Calu3 (cell line): ENCODE measurements around the gene FUCA2. TPM values are rescaled to one million over a fixed set of nuclear protein-coding genes. Genes with fewer than 3 reads are reported as not detected.

Experiments
- BruUV-seq: library from RNA; stranded (reverse); fragments of 400-500 nt; replicated peaks from 2 replicates; lab custom pipeline; 2021; lab: Mats Ljungman, UMichigan
- CTCF ChIA-PET: fragments of 300-600 bp; sonication (Branson Sonifier 250); formaldehyde crosslinking; loops from one replicate; lab custom pipeline; 2022; ENCODE audit warnings: antibody characterized with exemption; lab: Charles Lee
- DNase-seq: peaks from one replicate; pipeline ENCODE4 v3.0.0; 2022
- H3K27ac Mint-ChIP-seq: one replicate; pipeline ENCODE4 v1.8.0; 2022; ENCODE audit warnings: mixed read lengths; ENCODE audit not compliant: unreplicated experiment
- H3K27me3 Mint-ChIP-seq: one replicate; pipeline ENCODE4 v1.8.0; 2022; ENCODE audit warnings: mixed read lengths; ENCODE audit not compliant: unreplicated experiment
- H3K36me3 Mint-ChIP-seq: one replicate; pipeline ENCODE4 v1.8.0; 2022; ENCODE audit warnings: mild to moderate bottlenecking, moderate library complexity, mixed read lengths; ENCODE audit not compliant: insufficient read depth, unreplicated experiment
- H3K4me1 Mint-ChIP-seq: one replicate; pipeline ENCODE4 v1.8.0; 2022; ENCODE audit warnings: mild to moderate bottlenecking, low read depth, mixed read lengths; ENCODE audit not compliant: unreplicated experiment
- H3K4me3 Mint-ChIP-seq: one replicate; pipeline ENCODE4 v1.8.0; 2022; ENCODE audit warnings: mild to moderate bottlenecking, low read depth, moderate library complexity, mixed read lengths; ENCODE audit not compliant: unreplicated experiment
- H3K9me3 Mint-ChIP-seq: one replicate; pipeline ENCODE4 v1.8.0; 2022; ENCODE audit warnings: low read depth, mixed read lengths; ENCODE audit not compliant: unreplicated experiment
- CTCF ChIP-seq: fragments of 200-600 bp; IDR thresholded peaks from one replicate; pipeline ENCODE4 v1.8.0; 2022; ENCODE audit warnings: antibody characterized with exemption; ENCODE audit not compliant: unreplicated experiment
- intact Hi-C: fragments of 100-400 bp; cut with micrococcal nuclease; formaldehyde crosslinking; loops from one replicate; pipeline ENCODE4 v1.10.0; 2022; ENCODE audit not compliant: unreplicated experiment
- total RNA-seq: library from RNA; stranded (reverse); gene quantifications from 2 replicates; pipeline ENCODE4 v1.2.3, GENCODE V29; 2022

Gene FUCA2
- total RNA-seq, 1 experiment from 2014 or later: 45.5 TPM

DNA sequence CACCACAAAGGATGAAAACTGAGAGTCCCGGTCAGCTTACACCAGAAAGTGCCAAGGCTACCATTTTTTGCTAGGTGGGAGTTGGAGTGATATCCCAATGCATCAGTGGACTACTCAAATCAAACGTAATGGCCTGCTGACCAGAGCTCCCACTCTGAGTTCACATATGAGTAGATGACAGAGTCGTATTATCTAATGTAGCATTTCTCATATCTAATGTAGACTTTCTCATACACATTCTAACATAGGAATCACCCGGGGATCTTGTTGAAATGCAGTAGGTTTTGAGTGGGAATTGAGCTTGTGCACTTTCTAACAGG, 38.4 kb upstream of the FUCA2 start:
- Mint-ChIP-seq H3K36me3 (no peaks in the 10 kb centered on the region), H3K27ac (no peak overlapping the region), H3K4me1 (peaks cover 37% of the 10 kb centered on the region), H3K27me3 (no peaks in the 10 kb centered on the region), H3K9me3 (no peaks in the 10 kb centered on the region), H3K4me3 (no peak overlapping the region)
- no peak for DNase-seq
- TF ChIP-seq CTCF: no peak
- no TSS peak for BruUV-seq
- CTCF ChIA-PET: interaction anchor here (0.6 kb wide), 1 partner anchor 772 kb away, joined by 6 read pairs; no protein-coding TSS in a partner anchor
- intact Hi-C loops: no loop called here

DNA sequence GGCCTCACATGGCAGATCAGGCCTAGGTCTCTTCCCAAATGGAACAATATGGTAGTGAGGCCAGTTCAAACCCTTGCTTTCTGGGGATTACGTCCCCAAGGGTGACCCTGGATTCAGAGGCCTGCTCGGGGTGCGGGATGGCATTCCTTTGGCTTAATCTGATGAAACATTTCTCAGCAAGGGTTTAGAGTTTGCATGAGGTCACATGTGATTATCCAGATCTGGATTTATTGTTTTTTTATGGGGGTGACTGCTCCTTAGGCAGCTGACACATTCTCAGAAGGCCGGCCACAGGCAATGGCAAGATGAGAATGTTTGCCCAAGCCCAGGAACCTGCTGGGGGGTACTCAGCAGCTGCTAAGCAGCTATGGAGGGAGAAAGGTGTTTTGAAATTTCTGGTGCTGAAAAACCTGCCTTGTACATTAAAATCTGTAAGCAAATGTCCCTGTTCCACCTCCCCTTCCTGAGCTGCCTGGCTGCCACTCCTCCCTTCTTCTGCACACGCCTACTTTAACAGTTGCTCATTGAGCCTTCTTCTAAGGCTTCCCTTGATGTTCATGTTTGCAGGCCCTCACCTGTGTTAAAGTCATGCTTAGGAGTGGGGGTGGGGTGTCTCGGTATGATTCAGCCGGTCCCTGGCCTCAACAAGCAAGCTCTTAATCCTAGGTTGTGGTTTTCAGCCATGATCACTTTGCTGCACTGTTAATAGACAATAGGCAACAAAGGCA, 37.9 kb upstream of the FUCA2 start:
- Mint-ChIP-seq H3K27ac (no peak overlapping the region), H3K4me3 (no peak overlapping the region), H3K36me3 (no peaks in the 10 kb centered on the region), H3K9me3 (no peaks in the 10 kb centered on the region), H3K4me1 (peaks cover 33% of the 10 kb centered on the region), H3K27me3 (no peaks in the 10 kb centered on the region)
- BruUV-seq: no TSS peak
- intact Hi-C loops: no loop called here
- no peak for TF ChIP-seq CTCF
- CTCF ChIA-PET: interaction anchor here (0.6 kb wide), 1 partner anchor 772 kb away, joined by 6 read pairs; no protein-coding TSS in a partner anchor
- DNase-seq: no peak

- CTCF ChIA-PET: interaction anchor here (1.1 kb wide), 1 partner anchor 96 kb away, joined by 3 read pairs; no protein-coding TSS in a partner anchor
- TF ChIP-seq CTCF: no peak
- H3K4me3 Mint-ChIP-seq: no peak overlapping the region
- intact Hi-C loops: no loop called here
- H3K27ac Mint-ChIP-seq: no peak overlapping the region
- no peak for DNase-seq
- peaks cover 39% of the 10 kb centered on the region for H3K4me1 Mint-ChIP-seq
- no TSS peak for BruUV-seq
- H3K27me3 Mint-ChIP-seq: no peaks in the 10 kb centered on the region
- H3K9me3 Mint-ChIP-seq: no peaks in the 10 kb centered on the region
- H3K36me3 Mint-ChIP-seq: no peaks in the 10 kb centered on the region
These were observed 35.1 kb upstream of the FUCA2 start for GRCh38 chr6:143546599-143546998.

- CTCF ChIA-PET: interaction anchor here (0.7 to 1.1 kb wide), 2 partner anchors 97 to 481 kb away, joined by 3 read pairs; no protein-coding TSS in a partner anchor
- BruUV-seq: no TSS peak
- DNase-seq: no peak
- intact Hi-C loops: no loop called here
- no peak for TF ChIP-seq CTCF
- no peaks in the 10 kb centered on the region for H3K36me3 Mint-ChIP-seq
- H3K27ac Mint-ChIP-seq: no peak overlapping the region
- peaks cover 39% of the 10 kb centered on the region for H3K4me1 Mint-ChIP-seq
- H3K4me3 Mint-ChIP-seq: no peak overlapping the region
- H3K27me3 Mint-ChIP-seq: no peaks in the 10 kb centered on the region
- H3K9me3 Mint-ChIP-seq: no peaks in the 10 kb centered on the region
These were observed 34.5 kb upstream of the FUCA2 start for GRCh38 chr6:143545976-143546547.
